AG04450 (cell line): ENCODE measurements around the gene TMEM38A. TPM values are rescaled to one million over a fixed set of nuclear protein-coding genes. Genes with fewer than 3 reads are reported as not detected.

Experiments
- CTCF ChIA-PET: fragments of 300-600, 350-600 bp; formaldehyde crosslinking; extraction: SDS; loops from one replicate; lab custom pipeline; 2022; ENCODE audit warnings: antibody characterized with exemption, inconsistent platforms; lab: Charles Lee
- POLR2A ChIA-PET: fragments of 350-600 bp; formaldehyde crosslinking; extraction: SDS; loops from one replicate; lab custom pipeline; 2021; ENCODE audit warnings: antibody characterized with exemption, inconsistent platforms; lab: Yijun Ruan, JAX
- DNase-seq: peaks from one replicate; pipeline ENCODE4 v3.0.0-alpha.2; 2011; ENCODE audit warnings: low read depth, low spot score
- H3K27ac ChIP-seq: one replicate; pipeline ENCODE4 v1.5.1; 2012; ENCODE audit warnings: low read depth, low read length, control low read depth
- H3K27me3 ChIP-seq: one replicate; pipeline ENCODE4 v1.6.0; 2012; ENCODE audit warnings: low read length; ENCODE audit not compliant: control insufficient read depth, insufficient read depth
- H3K4me3 ChIP-seq: 2 replicates; pipeline ENCODE4 v1.5.1; 2011; ENCODE audit warnings: mild to moderate bottlenecking, low read depth, low read length, control low read depth
- H3K9me3 ChIP-seq: 2 replicates; pipeline ENCODE4 v1.5.1; 2012; ENCODE audit warnings: low read length; ENCODE audit not compliant: control insufficient read depth, insufficient read depth
- CTCF ChIP-seq: IDR thresholded peaks from 2 replicates; pipeline ENCODE4 v1.5.1; 2011; ENCODE audit warnings: low read depth, low read length, control low read depth, inconsistent platforms
- polyA plus RNA-seq: library from polyadenylated mRNA; depleted of rRNA; stranded (reverse); fragments of >200 nt; gene quantifications from 2 replicates; pipeline ENCODE4 v1.2.3, GENCODE V29; 2011

TMEM38A gene
- polyA plus RNA-seq, 1 experiment = 2.4 TPM

- no peak overlapping the region for H3K27ac ChIP-seq
- ChIA-PET POLR2A (no interaction called here), CTCF (no interaction called here)
- DNase-seq = no peak
- no peak for TF ChIP-seq CTCF
- H3K27me3 ChIP-seq = no peaks in the 10 kb centered on the region
- H3K4me3 ChIP-seq = no peak overlapping the region
- H3K9me3 ChIP-seq = no peaks in the 10 kb centered on the region
Observed at GRCh38 chr19:16652854-16653253, 8.1 kb upstream of the TMEM38A start.

GRCh38 chr19:16654140-16654539 is 6.8 kb upstream of the TMEM38A start:
- ChIA-PET CTCF (no interaction called here), POLR2A (no interaction called here)
- no peak for TF ChIP-seq CTCF
- H3K27ac ChIP-seq = no peak overlapping the region
- no peak for DNase-seq
- no peaks in the 10 kb centered on the region for H3K9me3 ChIP-seq
- H3K27me3 ChIP-seq = no peaks in the 10 kb centered on the region
- no peak overlapping the region for H3K4me3 ChIP-seq

- CTCF ChIA-PET = no interaction called here
- no peak for TF ChIP-seq CTCF
- Histone ChIP-seq H3K27me3 (no peaks in the 10 kb centered on the region), H3K27ac (no peak overlapping the region), H3K4me3 (no peak overlapping the region), H3K9me3 (no peaks in the 10 kb centered on the region)
- POLR2A ChIA-PET = no interaction called here
- DNase-seq = no peak
Observed at GRCh38 chr19:16654627-16655026, 6.3 kb upstream of the TMEM38A start.

- no peak for DNase-seq
- Histone ChIP-seq H3K27ac (no peak overlapping the region), H3K27me3 (no peaks in the 10 kb centered on the region), H3K9me3 (peaks cover 5% of the 10 kb centered on the region; the same call in 1 of the 2 replicates), H3K4me3 (no peak overlapping the region)
- CTCF ChIA-PET = no interaction called here
- POLR2A ChIA-PET = no interaction called here
- TF ChIP-seq CTCF = no peak
Observed at GRCh38 chr19:16655727-16656126, 5.2 kb upstream of the TMEM38A start.

- no peak overlapping the region for H3K27ac ChIP-seq
- H3K4me3 ChIP-seq = no peak overlapping the region
- ChIA-PET POLR2A (no interaction called here), CTCF (no interaction called here)
- no peak for TF ChIP-seq CTCF
- no peak for DNase-seq
- peaks cover 5% of the 10 kb centered on the region; the same call in 1 of the 2 replicates for H3K9me3 ChIP-seq
- H3K27me3 ChIP-seq = no peaks in the 10 kb centered on the region
Observed at GRCh38 chr19:16657384-16657783, 3.6 kb upstream of the TMEM38A start.
